Measurements from ENCODE around the gene SLC10A4. TPM values are rescaled to one million over a fixed set of nuclear protein-coding genes. Genes with fewer than 3 reads are reported as not detected.
"Not testable (repeated sequence)": the region's sequence is repeated elsewhere in the genome, so short reads cannot be mapped to it uniquely, and the experiment has no call there.

The SLC10A4 gene, protein sequence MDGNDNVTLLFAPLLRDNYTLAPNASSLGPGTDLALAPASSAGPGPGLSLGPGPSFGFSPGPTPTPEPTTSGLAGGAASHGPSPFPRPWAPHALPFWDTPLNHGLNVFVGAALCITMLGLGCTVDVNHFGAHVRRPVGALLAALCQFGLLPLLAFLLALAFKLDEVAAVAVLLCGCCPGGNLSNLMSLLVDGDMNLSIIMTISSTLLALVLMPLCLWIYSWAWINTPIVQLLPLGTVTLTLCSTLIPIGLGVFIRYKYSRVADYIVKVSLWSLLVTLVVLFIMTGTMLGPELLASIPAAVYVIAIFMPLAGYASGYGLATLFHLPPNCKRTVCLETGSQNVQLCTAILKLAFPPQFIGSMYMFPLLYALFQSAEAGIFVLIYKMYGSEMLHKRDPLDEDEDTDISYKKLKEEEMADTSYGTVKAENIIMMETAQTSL
- total RNA-seq, result 0.31 TPM in 1 of 2 replicates, not detected in the other
- not detected for polyA plus RNA-seq (2012)

DNA sequence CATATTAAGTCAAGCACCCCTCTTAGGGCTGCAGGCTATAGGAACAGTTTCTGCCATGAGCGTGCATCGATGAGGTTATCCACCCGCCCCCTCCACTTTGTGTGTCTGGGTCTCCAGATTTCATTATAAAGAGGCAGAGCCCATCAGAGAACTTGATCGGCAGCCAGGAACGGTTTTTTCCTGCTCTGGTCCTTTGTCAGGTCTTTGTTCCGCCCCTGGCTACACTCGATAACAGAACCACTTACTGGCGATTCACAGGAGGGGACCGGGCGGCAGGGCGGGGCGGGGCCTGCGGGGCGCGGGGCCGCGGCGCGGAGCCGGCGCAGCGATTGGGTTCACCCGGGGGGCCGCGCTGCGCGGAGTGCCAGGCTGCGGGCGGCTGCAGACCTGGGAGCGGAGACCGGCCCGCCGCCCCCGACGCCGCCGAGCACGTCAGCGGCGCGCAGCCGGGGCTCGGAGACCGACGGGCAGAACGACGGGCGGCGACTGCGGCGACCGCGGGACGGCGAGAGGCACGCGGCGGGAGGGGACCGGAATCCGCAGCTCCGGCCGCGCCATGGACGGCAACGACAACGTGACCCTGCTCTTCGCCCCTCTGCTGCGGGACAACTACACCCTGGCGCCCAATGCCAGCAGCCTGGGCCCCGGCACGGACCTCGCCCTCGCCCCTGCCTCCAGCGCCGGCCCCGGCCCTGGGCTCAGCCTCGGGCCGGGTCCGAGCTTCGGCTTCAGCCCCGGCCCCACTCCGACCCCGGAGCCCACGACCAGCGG is at the start of gene SLC10A4:
Gene SLC10A4, plus strand, starts transcription at position 338 of the 771 bp plus-strand sequence. Its CDS starts 219 bp downstream, at position 557.
- no peak for DNase-seq (ENCODE audit: low read depth)

DNA sequence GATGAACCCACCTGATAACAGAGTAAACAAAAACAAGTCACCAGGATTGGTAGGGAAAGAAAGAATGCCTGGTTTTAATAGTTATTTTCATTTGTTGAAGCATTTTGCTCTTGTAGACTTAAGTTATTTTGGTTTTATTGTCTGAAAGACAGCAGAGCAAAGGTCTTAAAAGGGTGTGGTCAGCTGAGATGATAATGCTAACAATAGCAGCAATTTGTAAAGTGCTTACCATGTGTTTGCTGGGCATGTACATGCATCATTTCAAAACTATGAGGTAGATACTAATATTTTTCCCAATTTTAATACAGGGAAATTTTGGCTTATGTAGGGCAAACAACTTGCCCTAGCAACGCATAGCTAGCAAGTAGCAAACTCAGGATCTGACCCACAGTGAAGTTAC is 46.8 kb upstream of the SLC10A4 start:
- peak; percentile 5 for DNase-seq (ENCODE audit: low read depth)

DNA sequence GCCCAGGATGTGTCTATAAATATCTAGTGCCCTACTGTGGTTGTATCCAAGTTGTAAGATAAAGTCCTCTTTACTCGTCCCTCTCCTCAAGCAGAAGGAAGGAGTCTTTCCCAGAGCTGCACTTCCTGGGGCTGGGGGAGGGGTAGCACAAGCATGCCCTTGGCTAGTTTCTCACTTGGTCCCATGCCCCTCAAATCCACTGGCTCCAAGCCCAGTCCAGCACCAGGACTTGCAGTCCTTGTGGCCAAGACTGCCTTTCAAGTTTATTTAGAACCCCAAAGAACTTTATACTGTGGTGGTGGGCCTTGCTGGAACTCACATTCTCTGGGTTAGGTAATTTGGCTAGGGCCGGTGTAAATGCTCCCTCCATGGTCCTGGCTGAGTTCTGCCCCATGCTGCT is 43.2 kb upstream of the SLC10A4 start:
- peak; percentile 28 for DNase-seq (ENCODE audit: low read depth)

DNA sequence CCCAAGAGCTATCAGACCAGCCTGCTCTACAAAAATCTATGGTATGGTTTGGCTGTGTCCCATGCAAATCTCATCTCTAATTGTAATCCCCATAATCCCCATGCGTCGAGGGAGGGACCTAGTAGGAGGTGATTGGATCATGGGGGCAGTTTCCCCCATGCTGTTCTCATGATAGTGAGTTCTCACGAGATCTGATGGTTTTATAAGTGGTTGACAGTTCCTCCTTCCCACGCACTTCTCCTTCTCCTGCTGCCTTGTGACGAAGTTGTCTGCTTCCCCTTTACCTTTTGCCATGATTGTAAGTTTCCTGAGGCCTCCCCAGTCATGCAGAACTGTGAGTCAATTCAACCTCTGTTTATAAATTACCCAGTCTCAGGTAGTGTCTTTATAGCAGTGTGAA is 42.2 kb upstream of the SLC10A4 start:
- DNase-seq (ENCODE audit: low read depth), result not testable (repeated sequence)

DNA sequence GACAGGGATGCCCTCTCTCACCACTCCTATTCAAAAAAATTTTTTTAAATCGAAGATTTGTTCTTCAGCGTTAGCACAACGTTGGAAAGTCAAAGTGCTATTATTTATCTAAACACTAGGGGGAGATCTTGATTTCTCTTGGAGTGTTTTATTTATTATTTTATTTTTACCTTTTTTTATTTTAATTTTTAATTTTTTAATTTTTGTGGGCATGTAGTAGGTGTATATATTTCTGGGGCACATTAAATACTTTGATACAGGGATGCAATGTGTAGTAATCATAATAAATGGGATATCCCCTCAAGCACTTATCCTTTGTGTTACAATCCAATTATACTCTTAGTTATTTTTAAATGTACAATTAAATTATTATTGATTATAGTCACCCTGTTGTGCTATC is 37.4 kb upstream of the SLC10A4 start:
- peak; percentile 26 for DNase-seq (ENCODE audit: low read depth)

DNA sequence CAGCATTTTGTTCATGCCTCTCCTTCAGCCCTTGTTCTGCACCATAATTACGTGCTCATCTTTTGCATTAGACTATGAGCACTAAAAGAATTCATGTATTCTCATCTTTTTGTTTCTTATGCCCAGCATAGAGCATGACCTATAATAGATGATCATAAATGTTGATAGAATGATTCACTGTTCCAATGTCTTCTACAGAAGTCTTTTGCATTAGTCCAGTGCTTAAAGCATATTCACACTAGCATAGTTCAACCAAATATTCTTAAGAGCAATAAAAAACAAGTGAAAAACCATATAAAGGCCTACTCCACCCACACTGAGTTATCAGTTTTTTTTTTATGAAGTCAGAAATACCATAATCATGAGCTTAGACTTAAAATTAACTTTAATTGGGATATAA is 36.5 kb upstream of the SLC10A4 start:
- no peak for DNase-seq (ENCODE audit: low read depth)

DNA sequence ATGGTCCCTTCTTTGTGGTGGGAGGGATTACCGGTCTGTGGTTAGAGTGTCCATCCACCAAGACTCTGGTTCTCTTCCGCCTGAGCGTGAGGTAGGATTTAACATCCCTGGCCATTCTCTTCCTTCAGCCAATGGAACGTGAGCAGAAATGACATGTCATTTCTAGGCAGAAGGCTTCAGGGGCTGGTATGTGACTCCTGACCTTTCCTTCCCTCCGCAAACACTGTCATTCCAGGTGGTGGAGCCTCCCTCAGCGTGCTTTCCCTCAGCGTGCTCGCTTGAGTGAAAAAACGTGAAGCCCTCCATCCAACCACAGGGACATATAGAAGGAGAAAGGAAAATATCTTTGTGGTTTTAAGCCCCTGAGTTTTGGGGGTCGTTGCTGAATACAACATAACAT is 34.0 kb upstream of the SLC10A4 start:
- no peak for DNase-seq (ENCODE audit: low read depth)

DNA sequence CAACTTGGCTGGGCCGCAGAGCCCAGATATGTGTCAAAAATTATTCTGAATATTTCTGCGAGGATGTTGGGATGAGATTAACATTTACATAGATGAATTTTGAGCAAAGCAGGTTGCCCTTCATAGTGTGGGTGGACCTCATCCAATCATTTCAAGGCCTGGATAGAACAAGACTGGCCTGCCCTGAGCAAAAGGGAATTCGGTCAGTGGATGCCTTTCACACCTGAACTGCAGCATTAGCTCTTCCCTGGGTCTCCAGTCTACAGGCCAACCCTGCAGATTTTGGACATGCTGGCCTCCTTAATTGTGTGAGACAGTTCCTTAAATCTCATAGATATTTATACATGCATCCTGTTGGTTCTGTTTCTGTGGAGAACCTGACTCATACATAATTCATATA is 32.4 kb upstream of the SLC10A4 start:
- DNase-seq (ENCODE audit: low read depth), result no peak

DNA sequence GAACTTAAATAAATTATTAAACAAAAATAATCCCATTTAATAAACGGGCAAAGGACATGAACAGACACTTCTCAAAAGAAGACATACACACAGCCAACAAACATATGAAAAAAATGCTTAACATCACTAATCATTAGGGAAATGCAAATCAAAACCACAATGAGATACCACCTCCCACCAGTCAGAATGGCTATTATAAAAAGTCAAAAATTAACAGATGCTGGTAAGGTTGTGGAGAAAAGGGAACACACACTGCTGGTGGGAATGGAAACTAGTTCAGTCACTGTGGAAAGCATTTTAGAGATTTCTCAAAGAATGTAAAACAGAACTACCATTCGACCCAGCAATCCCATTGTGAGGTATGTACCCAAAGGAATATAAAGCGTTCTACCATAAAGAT is 31.5 kb upstream of the SLC10A4 start:
- DNase-seq (ENCODE audit: low read depth), result not testable (repeated sequence)

DNA sequence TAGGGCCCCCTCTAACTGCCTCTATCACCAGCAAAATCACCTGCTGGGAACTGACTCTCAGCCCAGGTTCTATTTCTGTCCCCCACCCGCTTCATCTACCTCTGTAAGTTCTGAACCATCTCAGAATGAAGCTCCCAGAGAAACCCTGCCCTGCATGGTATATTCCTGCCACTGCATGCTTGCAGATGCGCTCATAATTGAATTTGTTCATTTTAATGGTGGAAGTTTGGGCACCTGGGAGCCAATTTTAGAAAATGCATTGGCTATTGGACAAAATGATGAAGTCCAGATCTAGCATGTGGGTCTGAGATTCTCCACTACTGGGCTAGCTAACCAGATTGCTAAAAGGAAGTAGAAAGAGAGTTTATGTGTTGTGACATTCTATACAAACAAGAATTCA is 28.6 kb upstream of the SLC10A4 start:
- no peak for DNase-seq (ENCODE audit: low read depth)

DNA sequence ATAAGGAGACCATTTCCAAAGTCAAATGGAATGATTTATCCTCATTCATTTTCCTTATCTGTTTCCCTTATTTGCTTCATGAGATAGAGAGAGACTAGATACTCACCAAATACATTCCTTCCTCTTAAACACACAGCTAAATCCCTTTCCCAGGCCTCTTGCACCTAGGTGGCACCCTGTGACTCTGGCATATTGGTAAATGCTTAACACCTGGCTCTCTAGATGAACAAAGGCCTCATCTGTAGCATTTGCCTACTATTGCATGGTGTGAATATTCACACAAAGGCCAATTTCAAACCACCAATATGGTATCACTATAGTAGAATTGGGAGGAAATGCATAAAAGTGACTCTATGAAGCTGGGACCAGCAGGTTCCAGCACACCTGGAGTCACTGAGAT is 22.1 kb upstream of the SLC10A4 start:
- no peak for DNase-seq (ENCODE audit: low read depth)

DNA sequence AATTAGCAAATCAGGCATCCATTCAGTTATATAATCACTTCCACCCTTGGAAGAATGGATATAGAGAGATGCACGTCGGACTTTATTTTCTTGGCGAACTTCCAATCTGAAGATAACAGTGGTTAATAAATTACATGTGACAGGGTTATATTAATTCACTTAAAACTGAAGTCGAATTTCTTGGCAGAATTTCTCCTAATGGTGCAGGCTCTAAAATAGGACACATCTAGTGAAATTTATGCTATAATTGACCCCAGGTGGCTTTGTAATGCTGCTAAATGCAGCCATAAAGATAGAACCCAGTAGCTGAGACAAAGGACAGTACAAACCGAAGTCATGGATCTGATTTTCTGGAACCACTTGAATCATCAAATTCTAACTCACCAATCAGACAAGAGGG is 20.8 kb upstream of the SLC10A4 start:
- no peak for DNase-seq (ENCODE audit: low read depth)

DNA sequence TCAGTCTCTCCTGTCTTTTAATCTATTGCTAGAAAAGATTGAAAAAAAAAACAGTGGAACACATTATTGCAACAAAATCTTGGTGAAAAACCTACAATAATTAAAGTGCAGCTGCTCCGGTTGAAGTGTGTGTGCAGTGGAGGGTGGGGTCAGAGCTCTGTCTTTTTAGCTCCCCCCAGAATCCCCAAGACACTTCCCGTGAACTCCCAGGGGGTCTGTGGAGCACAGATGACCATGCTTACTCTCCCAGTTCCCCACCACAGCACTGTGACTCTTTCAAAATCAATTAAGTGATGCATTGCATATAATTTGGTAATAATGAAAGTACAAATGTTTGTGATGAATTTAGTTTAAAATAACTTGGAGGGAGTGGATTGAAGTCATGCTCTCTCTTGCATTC is 15.7 kb upstream of the SLC10A4 start:
- no peak for DNase-seq (ENCODE audit: low read depth)

DNA sequence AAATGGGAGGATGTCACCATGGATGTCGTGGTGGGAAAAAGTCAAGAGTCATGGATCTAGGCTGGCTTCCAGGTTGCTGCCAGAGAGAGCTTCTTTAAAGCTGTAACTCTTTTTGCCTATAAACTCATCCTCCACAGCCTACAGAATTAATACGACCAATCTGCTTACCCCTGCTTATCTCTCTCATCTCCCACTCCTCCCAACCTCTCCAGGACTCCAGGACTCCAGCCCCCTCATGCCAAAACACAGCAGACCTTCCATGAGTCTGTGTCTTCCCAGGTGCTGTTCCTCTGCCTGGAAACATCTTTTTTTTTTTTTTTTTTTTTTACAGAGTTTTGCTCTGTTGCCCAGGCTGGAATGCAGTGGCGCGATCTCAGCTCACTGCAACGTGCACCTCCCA is 15.3 kb upstream of the SLC10A4 start:
- DNase-seq (ENCODE audit: low read depth), result no peak

DNA sequence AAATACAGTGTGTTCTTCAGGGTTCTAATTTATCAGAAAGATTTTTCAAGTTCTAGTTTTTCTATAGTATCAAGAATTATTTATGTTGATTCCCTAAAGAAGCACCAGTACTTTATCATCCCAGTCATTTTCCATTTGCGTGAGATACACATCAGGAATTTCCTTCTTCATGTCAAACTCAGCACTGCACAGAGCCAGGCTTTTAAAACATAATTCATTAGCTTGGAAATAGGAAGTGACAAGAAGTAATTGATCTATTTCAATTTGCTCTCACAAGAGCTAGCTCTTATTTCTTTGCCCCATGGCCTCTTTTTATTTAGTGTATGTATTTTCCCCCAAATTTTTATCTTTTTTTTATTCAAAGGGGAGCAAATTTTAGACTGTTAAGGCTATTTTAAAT is 13.0 kb upstream of the SLC10A4 start:
- DNase-seq (ENCODE audit: low read depth), result no peak

DNA sequence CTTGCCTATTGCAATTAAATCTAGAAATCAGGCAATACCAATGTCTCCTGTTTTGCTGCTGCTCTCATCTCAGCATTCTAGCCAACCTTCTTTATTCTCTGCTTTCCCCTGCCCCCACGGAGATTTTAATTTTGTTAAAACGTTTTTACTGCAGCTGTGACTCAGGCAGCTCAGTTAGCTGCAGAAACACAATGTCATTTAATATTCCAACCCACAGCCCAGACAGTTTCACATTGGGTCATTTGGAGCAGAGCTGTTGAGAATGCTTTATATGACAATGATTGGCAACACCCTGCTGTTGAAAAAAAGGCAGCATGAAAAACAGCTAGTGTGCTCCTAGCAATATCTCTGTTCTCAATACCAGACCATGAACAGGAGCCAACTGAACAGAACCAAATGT is 12.6 kb upstream of the SLC10A4 start:
- peak; percentile 57 for DNase-seq (ENCODE audit: low read depth)

DNA sequence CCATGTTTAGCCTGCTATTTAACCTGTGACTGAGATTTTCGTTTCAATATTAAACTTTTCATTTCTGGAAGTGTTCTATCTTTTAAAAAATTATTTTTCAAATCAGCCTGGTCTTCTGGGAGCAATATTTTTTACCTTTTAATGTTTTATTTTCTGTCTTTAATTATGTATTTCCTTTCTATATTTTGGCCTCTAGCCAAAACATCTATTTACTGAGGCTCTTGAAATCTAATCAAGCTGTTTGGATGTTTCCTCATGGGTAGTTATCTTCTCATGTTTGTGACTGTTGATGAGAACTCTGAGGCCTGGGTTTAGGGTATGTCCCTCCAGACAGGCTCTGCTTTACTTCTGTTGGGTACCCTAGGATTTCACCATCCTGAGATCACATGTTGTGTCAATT is 10.3 kb upstream of the SLC10A4 start:
- no peak for DNase-seq (ENCODE audit: low read depth)

DNA sequence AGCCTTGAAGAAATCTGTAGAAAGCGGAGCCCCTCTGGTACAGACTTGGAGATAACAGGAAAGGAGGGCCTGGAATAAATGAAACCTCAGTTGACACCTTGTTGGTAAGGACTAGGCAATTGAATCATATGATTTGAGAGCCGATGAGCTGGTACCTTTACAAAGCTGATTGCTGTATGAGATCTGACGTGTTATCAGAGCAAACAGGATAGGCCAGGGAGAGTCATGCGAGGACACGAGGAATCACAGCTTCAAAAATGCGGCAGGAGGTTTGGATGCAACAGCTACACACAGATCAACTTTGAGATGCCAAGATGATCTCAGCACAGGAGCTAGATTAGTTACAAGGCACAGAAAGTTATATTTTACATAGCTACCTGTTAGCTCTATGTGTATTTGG is 7.4 kb upstream of the SLC10A4 start:
- DNase-seq (ENCODE audit: low read depth), result no peak

DNA sequence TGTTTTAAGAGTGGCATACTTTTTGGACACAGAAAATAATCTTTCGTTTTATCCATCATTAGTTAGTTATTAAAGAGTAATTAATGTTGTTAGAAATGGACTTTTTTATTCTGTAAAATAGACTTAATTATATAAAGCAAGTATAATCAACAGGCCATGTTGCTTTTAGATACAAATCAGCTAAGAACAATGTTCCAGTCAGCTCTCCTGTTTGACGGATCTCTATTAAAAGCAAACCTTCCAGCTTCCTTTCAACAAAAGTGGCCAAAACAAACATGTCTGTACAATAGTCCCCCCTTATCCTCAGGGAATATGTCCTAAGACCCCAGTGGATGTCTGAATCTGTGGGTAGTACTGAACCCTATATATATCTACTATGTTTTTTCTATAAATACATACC is 4.9 kb upstream of the SLC10A4 start:
- no peak for DNase-seq (ENCODE audit: low read depth)

DNA sequence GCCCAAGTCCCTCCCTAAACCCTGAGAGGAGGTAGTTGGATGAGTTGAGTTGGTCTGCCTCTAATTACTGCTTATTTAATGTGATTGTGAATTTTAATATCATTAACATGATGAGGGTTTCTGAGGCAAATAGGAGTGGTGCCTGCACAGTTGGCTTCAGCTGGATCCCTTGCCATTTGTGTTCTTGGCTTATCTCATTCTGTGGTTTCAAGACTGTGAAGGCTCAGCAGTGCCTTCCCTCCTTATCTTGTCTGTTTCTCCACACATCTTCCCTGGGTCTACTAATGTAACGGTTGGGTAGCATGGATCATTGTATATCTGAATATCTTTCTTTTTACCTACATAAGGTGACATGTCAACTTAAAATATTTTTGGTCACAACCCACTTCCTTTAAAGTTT is 1.6 kb upstream of the SLC10A4 start:
- no peak for DNase-seq (ENCODE audit: low read depth)

DNA sequence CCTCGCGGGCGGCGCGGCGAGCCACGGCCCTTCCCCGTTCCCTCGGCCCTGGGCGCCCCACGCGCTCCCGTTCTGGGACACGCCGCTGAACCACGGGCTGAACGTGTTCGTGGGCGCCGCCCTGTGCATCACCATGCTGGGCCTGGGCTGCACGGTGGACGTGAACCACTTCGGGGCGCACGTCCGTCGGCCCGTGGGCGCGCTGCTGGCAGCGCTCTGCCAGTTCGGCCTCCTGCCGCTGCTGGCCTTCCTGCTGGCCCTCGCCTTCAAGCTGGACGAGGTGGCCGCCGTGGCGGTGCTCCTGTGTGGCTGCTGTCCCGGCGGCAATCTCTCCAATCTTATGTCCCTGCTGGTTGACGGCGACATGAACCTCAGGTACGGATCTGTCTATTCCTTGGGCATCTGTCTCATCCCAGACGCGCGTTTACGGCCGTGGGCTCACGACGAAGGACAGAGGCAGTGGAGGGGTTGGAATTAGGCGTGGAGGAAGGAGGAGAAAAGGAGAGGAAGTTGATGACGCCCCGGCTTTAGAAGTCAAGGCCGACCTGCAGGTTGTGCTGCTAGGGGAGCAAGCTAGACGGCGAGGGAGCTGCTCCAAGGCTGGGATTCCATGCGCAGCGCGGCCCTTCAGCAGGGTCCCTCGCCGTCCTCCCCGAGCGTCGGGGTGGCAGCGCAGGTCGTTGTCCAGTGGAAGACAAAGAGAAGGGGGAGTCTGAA is 792 bp downstream of the SLC10A4 start:
- DNase-seq (ENCODE audit: low read depth), result no peak

Measured in myocyte (in vitro differentiated cells).